Skeletal muscle tissue (tissue), 4 donors: ENCODE data around the gene CCNC. TPM values are rescaled to one million over a fixed set of nuclear protein-coding genes. Genes with fewer than 3 reads are reported as not detected.

Experiments used
- H3K27ac ChIP-seq: one replicate; pipeline ENCODE4 v1.7.0; 2013; ENCODE audit warnings: mild to moderate bottlenecking, low read depth, low read length, inconsistent platforms
- H3K27me3 ChIP-seq, 3 donors: one replicate each; pipeline ENCODE4 v1.7.0; 2013; ENCODE audit warnings: low read length in 3 of 3; ENCODE audit not compliant: control insufficient read depth in 3 of 3, insufficient read depth in 3 of 3
- H3K36me3 ChIP-seq, 3 donors: one replicate each; pipeline ENCODE4 v1.7.0; 2013; ENCODE audit warnings: low read length in 3 of 3; ENCODE audit not compliant: control insufficient read depth in 3 of 3, insufficient read depth in 3 of 3
- H3K4me1 ChIP-seq, 3 donors: one replicate each; pipeline ENCODE4 v1.7.0; 2013; ENCODE audit warnings: low read length in 3 of 3, mild to moderate bottlenecking in 3 of 3; ENCODE audit not compliant: control insufficient read depth in 3 of 3, insufficient read depth in 3 of 3
- H3K4me3 ChIP-seq, 3 donors: one replicate each; pipeline ENCODE4 v1.7.0; 2013; ENCODE audit warnings: low read length in 3 of 3
- H3K9ac ChIP-seq, 3 donors: one replicate each; pipeline ENCODE4 v1.7.0; 2013; ENCODE audit warnings: low read length in 3 of 3, mild to moderate bottlenecking in 3 of 3, moderate library complexity in 2 of 3, low read depth in 1 of 3
- H3K9me3 ChIP-seq, 3 donors: one replicate each; pipeline ENCODE4 v1.7.0; 2013; ENCODE audit warnings: low read length in 3 of 3; ENCODE audit not compliant: control insufficient read depth in 3 of 3
- total RNA-seq: library from RNA; depleted of rRNA; stranded (reverse); fragments of >200 nt; gene quantifications from one replicate; pipeline ENCODE4 v1.2.3, GENCODE V29; 2014
- donor health status: Osteomylitis.

Gene CCNC, protein sequence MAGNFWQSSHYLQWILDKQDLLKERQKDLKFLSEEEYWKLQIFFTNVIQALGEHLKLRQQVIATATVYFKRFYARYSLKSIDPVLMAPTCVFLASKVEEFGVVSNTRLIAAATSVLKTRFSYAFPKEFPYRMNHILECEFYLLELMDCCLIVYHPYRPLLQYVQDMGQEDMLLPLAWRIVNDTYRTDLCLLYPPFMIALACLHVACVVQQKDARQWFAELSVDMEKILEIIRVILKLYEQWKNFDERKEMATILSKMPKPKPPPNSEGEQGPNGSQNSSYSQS
- 38.1 TPM for total RNA-seq

DNA sequence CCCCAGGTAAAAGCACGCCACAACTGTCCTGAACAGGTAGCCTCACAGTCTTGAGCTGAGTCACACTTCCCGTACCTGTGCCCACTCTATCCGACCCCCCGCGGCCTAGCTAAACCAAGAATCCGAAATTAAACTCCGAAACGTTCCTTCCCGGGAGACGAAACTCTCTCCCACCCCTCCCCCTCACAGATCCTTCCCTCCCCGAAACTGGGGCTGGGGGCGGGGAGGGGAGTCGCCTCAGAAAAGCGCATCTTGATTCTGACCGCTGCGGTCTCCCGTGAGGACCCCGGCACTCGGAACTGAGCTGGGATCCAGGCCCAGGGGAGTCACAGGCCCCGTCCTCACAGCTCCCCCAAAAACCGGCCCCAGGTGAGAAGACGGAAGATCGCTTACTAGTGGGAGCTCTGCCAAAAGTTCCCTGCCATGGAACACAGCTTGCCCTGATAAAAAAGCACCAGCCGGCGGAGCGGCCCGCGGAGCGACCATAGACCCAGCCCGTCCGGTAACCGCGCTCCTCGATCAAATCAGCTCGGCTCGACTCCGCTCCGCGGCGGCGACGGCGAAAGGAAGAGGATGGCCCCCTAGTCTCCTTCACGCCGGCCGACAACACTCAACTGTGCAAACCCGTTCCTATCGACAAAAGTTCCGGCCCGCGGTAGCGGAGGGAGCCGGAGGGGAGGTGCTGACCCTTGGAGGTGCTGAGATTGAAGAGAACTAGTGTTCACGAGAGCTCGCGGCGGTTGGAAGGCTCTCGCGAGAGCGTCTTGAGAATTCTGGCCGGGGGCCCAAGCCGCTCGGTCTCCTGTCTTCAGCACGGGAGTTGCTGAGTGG, at the start of gene CCNC:
TSS of gene CCNC (minus strand) at position 558 of the 831 bp plus-strand sequence. CDS start at position 425, 133 bp downstream.
- Histone ChIP-seq H3K27ac (peak within 1 kb of the TSS; percentile 80), H3K27me3 (no peaks in the 10 kb centered on the region), H3K4me1 (peaks cover 2 to 13% (median 7%) of the 10 kb centered on the region in 3 donors), H3K9me3 (no peaks in the 10 kb centered on the region), H3K4me3 (peak within 1 kb of the TSS; percentile 89 to 95 (median 94)), H3K36me3 (no peaks in the 10 kb centered on the region), H3K9ac (peak within 1 kb of the TSS; percentile 95 to 97 (median 97))

DNA sequence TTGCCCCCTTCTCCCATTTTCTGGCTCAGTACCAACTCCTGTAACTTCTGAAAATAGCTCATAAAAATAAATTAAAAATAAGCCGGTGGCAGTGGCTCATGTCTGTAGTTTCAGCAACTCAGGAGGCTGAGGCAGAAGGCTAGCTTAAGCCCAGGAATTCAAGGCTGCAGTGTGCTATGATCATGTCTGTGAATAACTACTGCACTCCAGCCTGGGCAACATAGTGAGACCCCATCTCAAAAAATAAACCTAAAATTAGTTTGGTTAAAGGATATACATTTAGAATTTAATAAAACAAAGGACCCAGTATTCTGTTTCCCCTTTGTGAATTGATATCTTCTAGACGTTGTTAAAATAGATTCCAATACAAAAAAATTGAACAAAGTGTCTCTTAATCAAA, 48.7 kb upstream of the CCNC start:
- Histone ChIP-seq H3K27me3 (peaks cover 78 to 82% (median 78%) of the 10 kb centered on the region in 3 donors), H3K4me1 (peaks cover 0 to 13% (median 9%) of the 10 kb centered on the region in 3 donors), H3K36me3 (no peaks in the 10 kb centered on the region)

DNA sequence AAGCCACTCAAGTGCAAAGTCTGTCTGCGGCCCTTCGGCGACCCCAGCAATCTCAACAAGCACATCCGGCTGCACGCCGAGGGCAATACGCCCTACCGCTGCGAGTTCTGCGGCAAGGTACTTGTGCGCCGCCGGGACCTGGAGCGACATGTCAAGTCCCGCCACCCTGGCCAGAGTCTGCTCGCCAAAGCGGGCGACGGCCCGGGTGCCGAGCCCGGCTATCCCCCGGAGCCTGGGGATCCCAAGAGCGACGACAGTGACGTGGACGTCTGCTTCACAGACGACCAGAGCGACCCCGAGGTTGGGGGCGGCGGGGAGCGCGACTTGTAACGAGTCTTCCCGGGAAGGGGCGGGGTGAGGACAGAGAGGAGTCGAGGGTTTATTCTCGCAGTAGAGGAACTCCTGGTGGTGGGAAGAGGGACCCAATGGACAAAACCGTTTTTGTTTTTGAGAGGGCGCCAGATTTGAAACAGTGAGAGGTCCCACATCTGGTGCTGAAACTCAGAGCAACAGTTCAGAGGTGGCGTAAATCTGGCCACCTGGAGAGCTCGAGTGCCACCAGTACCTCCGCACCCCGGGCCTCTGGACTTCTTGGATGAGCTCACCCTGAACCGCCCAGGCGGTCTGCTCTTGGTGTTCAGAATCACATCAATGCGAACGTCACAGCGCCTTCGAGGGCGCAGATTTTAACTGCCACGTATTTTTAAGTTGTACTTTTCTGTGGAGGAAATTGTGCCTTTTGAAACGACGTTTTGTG, 46.1 kb upstream of the CCNC start:
- Histone ChIP-seq H3K4me1 (peaks cover 0 to 13% (median 9%) of the 10 kb centered on the region in 3 donors), H3K27ac (no peak overlapping the region), H3K9me3 (no peaks in the 10 kb centered on the region), H3K36me3 (no peaks in the 10 kb centered on the region), H3K4me3 (peak overlapping the region in 2 of 3 donors; percentile 46 to 67), H3K9ac (no peak overlapping the region), H3K27me3 (peaks cover 87 to 93% (median 88%) of the 10 kb centered on the region in 3 donors)

More for the DNA sequence above, 48.7 kb upstream of the CCNC start:
- Histone ChIP-seq H3K4me3 (no peak overlapping the region), H3K27ac (no peak overlapping the region), H3K9me3 (no peaks in the 10 kb centered on the region), H3K9ac (no peak overlapping the region)

DNA sequence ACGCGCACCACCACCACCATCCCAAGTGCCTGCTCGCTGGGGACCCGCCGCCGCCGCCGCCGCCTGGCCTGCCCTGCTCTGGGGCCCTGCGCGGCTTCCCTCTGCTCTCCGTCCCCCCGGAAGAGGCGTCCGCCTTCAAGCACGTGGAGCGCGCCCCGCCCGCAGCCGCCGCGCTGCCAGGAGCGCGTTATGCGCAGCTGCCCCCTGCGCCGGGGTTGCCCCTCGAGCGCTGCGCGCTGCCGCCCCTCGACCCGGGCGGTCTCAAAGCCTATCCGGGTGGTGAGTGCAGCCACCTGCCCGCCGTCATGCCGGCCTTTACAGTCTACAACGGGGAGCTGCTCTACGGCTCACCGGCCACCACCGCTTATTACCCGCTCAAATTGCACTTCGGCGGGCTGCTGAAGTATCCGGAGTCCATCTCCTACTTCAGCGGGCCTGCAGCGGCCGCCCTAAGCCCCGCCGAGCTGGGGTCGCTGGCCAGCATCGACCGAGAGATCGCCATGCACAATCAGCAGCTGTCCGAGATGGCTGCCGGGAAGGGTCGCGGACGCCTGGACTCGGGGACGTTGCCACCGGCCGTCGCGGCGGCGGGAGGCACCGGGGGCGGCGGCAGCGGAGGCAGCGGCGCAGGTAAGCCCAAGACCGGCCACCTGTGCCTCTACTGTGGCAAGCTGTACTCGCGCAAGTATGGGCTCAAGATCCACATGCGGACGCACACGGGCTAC, 45.4 kb upstream of the CCNC start:
- H3K36me3 ChIP-seq = no peaks in the 10 kb centered on the region
- no peak overlapping the region for H3K27ac ChIP-seq
- H3K9me3 ChIP-seq = no peaks in the 10 kb centered on the region
- H3K27me3 ChIP-seq = peaks cover 87 to 92% (median 90%) of the 10 kb centered on the region in 3 donors
- no peak overlapping the region for H3K9ac ChIP-seq
- H3K4me1 ChIP-seq = peaks cover 0 to 13% (median 9%) of the 10 kb centered on the region in 3 donors
- H3K4me3 ChIP-seq = peak overlapping the region; percentile 39 to 67 (median 46)

DNA sequence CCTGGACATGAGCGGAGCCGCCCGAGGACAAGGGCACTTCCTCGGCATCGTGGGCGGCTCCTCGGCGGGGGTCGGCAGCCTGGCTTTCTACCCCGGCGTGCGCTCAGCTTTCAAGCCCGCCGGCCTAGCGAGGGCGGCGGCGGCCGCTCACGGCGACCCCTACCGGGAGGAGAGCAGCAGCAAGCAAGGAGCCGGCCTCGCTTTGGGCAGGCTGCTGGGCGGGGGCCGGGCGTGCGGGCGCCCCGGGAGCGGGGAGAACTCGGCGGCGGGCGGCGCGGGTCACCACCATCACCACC, 44.9 kb upstream of the CCNC start:
- Histone ChIP-seq H3K27me3 (peaks cover 87 to 92% (median 90%) of the 10 kb centered on the region in 3 donors), H3K27ac (no peak overlapping the region), H3K36me3 (no peaks in the 10 kb centered on the region), H3K4me1 (peaks cover 0 to 13% (median 11%) of the 10 kb centered on the region in 3 donors), H3K9ac (no peak overlapping the region), H3K4me3 (peak overlapping the region in 2 of 3 donors; percentile 41 to 52), H3K9me3 (no peaks in the 10 kb centered on the region)

DNA sequence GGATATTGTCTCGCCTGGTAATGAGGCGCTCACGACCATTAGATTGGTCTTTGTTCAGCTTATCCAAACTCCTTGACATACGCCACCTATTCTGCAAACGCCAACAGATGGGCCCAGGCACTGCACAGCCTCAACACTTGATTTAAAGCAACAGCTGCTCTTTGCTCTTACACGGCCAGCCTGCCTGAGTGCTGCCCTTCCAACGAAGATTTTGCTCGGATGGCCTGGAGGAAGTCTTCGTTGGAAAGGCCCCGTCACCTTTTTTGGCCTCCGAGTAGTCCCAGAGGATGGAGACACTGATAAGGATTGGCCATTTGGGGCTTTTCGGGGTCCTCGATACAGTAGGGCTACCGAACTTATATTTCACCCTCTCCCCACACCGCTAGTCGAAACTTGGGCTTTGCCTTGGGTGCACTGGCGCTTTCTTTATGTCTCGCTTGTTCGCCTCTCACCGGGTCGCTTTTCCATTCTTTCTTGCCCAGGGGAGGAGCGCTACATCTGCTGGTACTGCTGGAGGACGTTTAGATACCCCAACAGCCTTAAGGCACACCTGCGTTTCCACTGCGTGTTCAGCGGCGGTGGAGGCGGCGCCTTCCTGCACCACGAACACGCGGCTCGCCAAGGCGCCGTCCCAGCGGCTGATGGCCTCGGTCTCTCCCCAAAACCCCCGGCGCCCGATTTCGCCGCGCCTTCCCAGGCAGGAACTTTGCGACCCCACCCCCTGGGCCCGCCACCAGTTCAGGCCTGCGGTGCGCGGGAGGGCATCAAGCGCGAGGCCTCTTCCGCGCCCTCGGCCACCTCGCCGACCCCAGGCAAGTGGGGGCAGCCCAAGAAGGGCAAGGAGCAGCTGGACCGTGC, 44.3 kb upstream of the CCNC start:
- Histone ChIP-seq H3K36me3 (no peaks in the 10 kb centered on the region), H3K27ac (no peak overlapping the region), H3K27me3 (peaks cover 87 to 92% (median 91%) of the 10 kb centered on the region in 3 donors), H3K4me1 (peaks cover 0 to 13% (median 13%) of the 10 kb centered on the region in 3 donors), H3K4me3 (peak overlapping the region in 2 of 3 donors; percentile 41 to 52), H3K9me3 (no peaks in the 10 kb centered on the region), H3K9ac (no peak overlapping the region)

DNA sequence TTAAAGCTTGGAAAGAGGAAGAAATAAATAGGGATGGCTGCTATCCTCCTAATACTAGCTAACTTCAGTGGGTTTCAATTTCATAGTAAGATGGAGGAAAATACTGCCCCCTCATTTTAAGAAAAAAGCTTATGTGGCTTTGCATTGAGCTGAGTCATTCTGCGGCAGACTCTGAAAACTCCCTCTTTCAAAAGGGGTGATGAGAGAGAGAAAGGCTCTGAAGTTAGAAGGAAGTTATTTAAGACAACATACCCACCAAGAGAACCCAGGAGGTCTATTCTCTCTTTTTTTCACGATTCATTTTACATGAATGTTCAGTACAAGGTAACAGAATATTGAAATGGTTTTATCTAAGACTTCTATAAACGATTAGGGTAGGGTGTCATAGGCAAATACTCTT, 42.7 kb upstream of the CCNC start:
- H3K36me3 ChIP-seq = no peaks in the 10 kb centered on the region
- H3K9me3 ChIP-seq = no peaks in the 10 kb centered on the region
- H3K4me3 ChIP-seq = no peak overlapping the region
- H3K27me3 ChIP-seq = peaks cover 87 to 92% (median 92%) of the 10 kb centered on the region in 3 donors
- no peak overlapping the region for H3K9ac ChIP-seq
- no peak overlapping the region for H3K27ac ChIP-seq
- peaks cover 0 to 18% (median 15%) of the 10 kb centered on the region in 3 donors for H3K4me1 ChIP-seq

DNA sequence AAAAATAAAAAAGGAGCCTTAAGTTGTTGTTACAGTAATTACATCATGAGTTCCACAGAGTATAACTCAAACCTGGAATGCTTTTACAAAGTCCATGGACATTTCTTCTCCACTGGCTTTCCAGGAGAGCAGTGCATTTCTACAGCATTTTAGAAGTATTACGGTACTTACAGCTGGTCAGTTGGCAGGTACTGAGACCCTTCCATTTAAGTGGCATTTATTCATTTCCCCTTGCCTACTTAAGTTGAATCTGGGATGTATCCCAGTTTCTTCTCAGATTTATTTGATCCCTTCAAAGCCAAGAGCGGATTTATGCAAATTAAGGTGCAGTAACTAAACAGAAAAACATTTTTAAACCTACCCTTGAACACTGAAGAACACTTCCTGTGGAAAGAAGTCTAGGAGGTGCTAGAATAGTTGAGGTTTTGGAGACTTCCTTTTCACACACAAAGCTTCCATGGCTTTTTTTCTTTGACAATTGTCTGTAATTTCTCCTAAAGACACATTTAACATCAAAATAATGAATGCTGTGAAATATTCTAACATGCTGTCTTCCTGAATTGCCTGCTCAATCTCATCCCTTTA, 41.5 kb upstream of the CCNC start:
- no peak overlapping the region for H3K27ac ChIP-seq
- no peak overlapping the region for H3K9ac ChIP-seq
- no peak overlapping the region for H3K4me3 ChIP-seq
- H3K27me3 ChIP-seq = peaks cover 94 to 97% (median 94%) of the 10 kb centered on the region in 3 donors
- peaks cover 0 to 18% (median 15%) of the 10 kb centered on the region in 3 donors for H3K4me1 ChIP-seq
- no peaks in the 10 kb centered on the region for H3K36me3 ChIP-seq
- H3K9me3 ChIP-seq = no peaks in the 10 kb centered on the region
